SK-N-SH (cell line): ENCODE data around the gene HDHD2.

Source experiments
- ELF1 ChIP-seq: IDR thresholded peaks from 2 replicates; pipeline ENCODE4 v1.4.0; 2012
- MXI1 ChIP-seq: IDR thresholded peaks from 2 replicates; pipeline ENCODE4 v1.6.1; 2012; ENCODE audit warnings: mild to moderate bottlenecking, low read depth, low read length, improper control_type of control experiment
- POLR2AphosphoS5 ChIP-seq: IDR thresholded peaks from 2 replicates; pipeline ENCODE4 v1.6.1; 2012; ENCODE audit warnings: low read depth, low read length
- RXRA ChIP-seq: IDR thresholded peaks from 2 replicates; pipeline ENCODE4 v1.4.0; 2012; ENCODE audit warnings: low read depth, mild to moderate bottlenecking, borderline replicate concordance
- SIN3A ChIP-seq: IDR thresholded peaks from 2 replicates; pipeline ENCODE4 v1.6.1; 2012; ENCODE audit warnings: low read depth, mild to moderate bottlenecking, low read length, moderate library complexity, borderline replicate concordance
- TF ChIP-seq, protein P1 (sequence below): fragments of 200-600 bp; sonication (generic); IDR thresholded peaks from 2 replicates; pipeline ENCODE4 v1.6.1; 2017; ENCODE audit warnings: antibody characterized with exemption, mild to moderate bottlenecking, moderate library complexity
- TF ChIP-seq, protein P2 (sequence below): fragments of 150-350 bp; IDR thresholded peaks from 2 replicates; pipeline ENCODE4 v1.6.1; 2016; ENCODE audit warnings: mild to moderate bottlenecking, low read depth, low read length
- TF ChIP-seq, protein P3 (sequence below): IDR thresholded peaks from 2 replicates; pipeline ENCODE4 v1.6.1; 2012; ENCODE audit warnings: mild to moderate bottlenecking, low read depth, low read length, moderate library complexity

DNA sequence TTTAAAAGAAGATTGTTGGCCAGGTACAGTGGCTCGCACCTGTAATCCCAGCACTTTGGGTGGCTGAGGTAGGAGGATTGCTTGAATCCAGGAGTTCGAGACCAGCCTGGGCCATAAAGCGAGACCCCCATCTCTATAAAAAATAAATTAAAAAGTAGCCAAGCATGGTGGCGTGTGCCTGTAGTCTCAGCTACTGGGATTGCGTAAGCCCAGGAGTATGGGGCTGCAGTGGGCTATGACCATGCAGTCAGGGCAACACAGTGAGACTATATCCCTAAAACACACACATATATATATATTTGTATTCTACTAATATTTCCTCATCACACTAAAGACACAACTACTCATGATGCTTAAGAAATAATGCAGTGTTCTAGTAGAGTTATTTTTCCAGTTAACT, 7.1 kb downstream of the HDHD2 start:
- no peak for TF ChIP-seq ELF1
- no peak for TF ChIP-seq RXRA
- TF ChIP-seq, protein P1, sequence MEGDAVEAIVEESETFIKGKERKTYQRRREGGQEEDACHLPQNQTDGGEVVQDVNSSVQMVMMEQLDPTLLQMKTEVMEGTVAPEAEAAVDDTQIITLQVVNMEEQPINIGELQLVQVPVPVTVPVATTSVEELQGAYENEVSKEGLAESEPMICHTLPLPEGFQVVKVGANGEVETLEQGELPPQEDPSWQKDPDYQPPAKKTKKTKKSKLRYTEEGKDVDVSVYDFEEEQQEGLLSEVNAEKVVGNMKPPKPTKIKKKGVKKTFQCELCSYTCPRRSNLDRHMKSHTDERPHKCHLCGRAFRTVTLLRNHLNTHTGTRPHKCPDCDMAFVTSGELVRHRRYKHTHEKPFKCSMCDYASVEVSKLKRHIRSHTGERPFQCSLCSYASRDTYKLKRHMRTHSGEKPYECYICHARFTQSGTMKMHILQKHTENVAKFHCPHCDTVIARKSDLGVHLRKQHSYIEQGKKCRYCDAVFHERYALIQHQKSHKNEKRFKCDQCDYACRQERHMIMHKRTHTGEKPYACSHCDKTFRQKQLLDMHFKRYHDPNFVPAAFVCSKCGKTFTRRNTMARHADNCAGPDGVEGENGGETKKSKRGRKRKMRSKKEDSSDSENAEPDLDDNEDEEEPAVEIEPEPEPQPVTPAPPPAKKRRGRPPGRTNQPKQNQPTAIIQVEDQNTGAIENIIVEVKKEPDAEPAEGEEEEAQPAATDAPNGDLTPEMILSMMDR = no peak
- TF ChIP-seq, protein P2, sequence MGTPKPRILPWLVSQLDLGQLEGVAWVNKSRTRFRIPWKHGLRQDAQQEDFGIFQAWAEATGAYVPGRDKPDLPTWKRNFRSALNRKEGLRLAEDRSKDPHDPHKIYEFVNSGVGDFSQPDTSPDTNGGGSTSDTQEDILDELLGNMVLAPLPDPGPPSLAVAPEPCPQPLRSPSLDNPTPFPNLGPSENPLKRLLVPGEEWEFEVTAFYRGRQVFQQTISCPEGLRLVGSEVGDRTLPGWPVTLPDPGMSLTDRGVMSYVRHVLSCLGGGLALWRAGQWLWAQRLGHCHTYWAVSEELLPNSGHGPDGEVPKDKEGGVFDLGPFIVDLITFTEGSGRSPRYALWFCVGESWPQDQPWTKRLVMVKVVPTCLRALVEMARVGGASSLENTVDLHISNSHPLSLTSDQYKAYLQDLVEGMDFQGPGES = no peak
- TF ChIP-seq POLR2AphosphoS5 = no peak
- TF ChIP-seq SIN3A = no peak
- TF ChIP-seq, protein P3, sequence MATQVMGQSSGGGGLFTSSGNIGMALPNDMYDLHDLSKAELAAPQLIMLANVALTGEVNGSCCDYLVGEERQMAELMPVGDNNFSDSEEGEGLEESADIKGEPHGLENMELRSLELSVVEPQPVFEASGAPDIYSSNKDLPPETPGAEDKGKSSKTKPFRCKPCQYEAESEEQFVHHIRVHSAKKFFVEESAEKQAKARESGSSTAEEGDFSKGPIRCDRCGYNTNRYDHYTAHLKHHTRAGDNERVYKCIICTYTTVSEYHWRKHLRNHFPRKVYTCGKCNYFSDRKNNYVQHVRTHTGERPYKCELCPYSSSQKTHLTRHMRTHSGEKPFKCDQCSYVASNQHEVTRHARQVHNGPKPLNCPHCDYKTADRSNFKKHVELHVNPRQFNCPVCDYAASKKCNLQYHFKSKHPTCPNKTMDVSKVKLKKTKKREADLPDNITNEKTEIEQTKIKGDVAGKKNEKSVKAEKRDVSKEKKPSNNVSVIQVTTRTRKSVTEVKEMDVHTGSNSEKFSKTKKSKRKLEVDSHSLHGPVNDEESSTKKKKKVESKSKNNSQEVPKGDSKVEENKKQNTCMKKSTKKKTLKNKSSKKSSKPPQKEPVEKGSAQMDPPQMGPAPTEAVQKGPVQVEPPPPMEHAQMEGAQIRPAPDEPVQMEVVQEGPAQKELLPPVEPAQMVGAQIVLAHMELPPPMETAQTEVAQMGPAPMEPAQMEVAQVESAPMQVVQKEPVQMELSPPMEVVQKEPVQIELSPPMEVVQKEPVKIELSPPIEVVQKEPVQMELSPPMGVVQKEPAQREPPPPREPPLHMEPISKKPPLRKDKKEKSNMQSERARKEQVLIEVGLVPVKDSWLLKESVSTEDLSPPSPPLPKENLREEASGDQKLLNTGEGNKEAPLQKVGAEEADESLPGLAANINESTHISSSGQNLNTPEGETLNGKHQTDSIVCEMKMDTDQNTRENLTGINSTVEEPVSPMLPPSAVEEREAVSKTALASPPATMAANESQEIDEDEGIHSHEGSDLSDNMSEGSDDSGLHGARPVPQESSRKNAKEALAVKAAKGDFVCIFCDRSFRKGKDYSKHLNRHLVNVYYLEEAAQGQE = no peak
- TF ChIP-seq MXI1 = no peak
